ENCODE data around the gene PRPS2.

PRPS2 gene

DNA sequence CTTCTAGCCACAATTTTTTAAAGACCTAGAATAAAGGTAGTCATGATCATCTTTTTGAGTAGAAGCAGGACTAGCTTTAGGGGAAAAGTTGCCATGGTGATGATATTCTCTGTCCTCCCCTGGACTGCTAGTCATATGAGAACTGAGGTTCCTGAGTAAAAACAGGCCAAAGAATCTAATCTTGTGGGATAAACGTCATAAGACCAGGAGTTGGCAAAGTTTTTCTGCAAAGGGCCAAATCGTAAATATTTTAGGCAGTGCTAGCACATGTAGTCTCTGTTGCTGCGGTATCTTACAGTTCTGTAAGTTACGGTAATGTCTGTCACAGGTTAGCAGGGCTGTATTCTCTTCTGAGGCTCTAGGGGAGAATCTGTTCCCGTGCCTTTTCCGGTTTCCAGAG, 3.4 kb downstream of the PRPS2 start:
- Mint-ChIP-seq H3K4me3 (no peak overlapping the region), H3K27ac (no peak overlapping the region), H3K36me3 (peaks cover 45% of the 10 kb centered on the region), H3K4me1 (peaks cover 9% of the 10 kb centered on the region), H3K9me3 (no peaks in the 10 kb centered on the region)
- no peak for ATAC-seq
- DNase-seq (ENCODE audit: low spot score in 2 of 2) = no peak

DNA sequence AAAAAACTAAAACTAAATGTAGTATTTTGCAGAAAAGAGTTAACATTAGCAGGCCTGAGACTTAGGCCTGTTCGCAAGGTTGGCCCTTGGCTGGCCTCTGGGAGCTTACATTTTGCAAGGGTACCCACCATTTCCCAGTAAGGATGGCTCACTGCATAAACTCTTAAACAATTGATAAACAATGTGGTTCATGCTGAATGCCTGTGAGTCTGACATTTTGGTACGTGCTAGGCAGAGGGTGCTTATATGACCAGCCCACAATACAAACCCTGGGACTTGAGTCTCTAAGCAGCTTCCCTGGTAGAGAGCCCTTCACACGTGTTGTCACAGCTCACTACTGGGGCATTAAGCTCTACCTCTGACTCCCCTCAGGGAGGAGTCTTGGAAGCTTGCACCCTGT, 7.4 kb downstream of the PRPS2 start:
- Mint-ChIP-seq H3K9me3 (no peaks in the 10 kb centered on the region), H3K4me1 (no peaks in the 10 kb centered on the region), H3K4me3 (no peak overlapping the region), H3K27ac (no peak overlapping the region), H3K36me3 (peaks cover 79% of the 10 kb centered on the region)
- no peak for DNase-seq (ENCODE audit: low spot score in 2 of 2)
- no peak for ATAC-seq

DNA sequence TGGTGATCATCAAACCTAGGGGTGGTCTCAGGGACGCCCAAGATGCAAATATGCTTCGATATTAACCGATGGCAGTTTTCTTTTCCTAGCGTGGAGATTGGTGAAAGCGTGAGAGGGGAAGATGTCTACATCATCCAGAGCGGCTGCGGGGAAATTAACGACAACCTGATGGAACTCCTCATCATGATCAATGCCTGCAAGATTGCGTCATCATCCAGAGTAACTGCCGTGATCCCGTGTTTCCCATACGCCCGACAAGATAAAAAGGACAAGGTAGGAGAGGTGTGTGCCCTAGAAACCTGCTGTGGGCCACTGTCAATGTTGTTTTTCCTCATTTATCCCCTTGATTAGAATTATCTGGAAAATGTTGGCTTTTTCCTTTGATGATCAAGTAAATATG, 7.9 kb downstream of the PRPS2 start:
- H3K36me3 Mint-ChIP-seq = peaks cover 83% of the 10 kb centered on the region
- no peak overlapping the region for H3K27ac Mint-ChIP-seq
- no peaks in the 10 kb centered on the region for H3K4me1 Mint-ChIP-seq
- DNase-seq (ENCODE audit: low spot score in 2 of 2) = no peak
- no peak for ATAC-seq
- H3K9me3 Mint-ChIP-seq = no peaks in the 10 kb centered on the region
- no peak overlapping the region for H3K4me3 Mint-ChIP-seq

DNA sequence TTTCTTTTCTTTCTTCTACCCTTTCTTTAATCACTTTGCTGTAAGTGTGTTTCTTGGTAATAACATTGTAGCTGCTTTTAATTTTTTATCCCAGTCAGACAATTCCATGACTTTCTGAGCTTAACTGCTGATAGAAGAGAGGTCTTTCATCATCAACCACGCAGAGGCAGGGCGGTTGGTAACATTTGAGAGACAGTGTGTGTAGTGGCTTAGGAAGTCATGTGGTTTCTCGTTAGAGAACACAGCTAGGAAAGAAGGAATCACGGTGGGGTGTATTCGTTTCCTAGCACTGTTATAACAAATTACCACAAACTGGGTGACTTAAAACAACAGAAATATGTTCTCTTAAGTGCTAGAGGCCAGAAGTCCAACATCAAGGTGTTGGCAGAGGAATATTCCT, 11.5 kb downstream of the PRPS2 start:
- H3K36me3 Mint-ChIP-seq = peaks cover 97% of the 10 kb centered on the region
- no peak for ATAC-seq
- H3K9me3 Mint-ChIP-seq = no peaks in the 10 kb centered on the region
- H3K27ac Mint-ChIP-seq = no peak overlapping the region
- H3K4me3 Mint-ChIP-seq = no peak overlapping the region
- no peaks in the 10 kb centered on the region for H3K4me1 Mint-ChIP-seq
- no peak for DNase-seq (ENCODE audit: low spot score in 2 of 2)

DNA sequence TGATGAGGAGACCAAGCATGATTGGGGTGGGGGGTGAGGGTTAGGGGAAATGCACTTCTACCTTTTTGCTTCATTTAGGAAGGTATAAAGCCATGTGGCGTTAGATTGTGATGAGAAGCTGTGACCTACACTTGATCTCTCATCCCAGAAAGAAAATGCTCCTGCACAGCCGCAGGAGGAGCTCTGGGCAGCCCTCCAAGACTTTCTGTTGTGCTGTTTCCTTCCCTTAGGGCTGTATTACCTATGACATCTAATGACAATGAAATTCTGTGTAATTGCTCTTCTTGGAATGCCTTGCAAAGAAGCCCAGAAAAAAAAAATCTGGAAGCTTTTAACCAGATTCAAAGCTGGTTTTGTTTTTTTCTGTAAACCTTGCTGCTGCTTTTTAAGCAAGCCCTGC, 13.4 kb downstream of the PRPS2 start:
- Mint-ChIP-seq H3K27ac (no peak overlapping the region), H3K4me1 (no peaks in the 10 kb centered on the region), H3K9me3 (no peaks in the 10 kb centered on the region), H3K4me3 (no peak overlapping the region), H3K36me3 (peaks cover 95% of the 10 kb centered on the region)
- ATAC-seq = no peak
- no peak for DNase-seq (ENCODE audit: low spot score in 2 of 2)

DNA sequence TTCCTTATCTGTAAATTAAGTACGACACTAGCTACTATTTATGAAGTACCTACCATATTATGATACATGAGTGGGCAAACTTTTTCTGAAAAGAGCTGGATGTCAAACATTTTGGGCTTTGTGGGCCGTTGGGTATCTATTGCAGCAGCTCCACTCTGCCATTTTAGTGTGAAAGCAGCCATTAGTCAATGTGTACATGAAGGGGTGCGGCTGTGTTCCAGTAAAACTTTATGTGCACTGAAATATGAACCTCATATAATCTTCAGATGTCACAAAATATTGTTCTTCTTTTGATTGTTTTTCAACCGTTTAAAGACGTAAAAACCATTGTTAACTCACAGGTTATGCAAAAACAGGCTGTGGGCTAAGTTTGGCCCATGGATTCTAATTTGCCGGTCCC, 14.1 kb downstream of the PRPS2 start:
- no peak for ATAC-seq
- H3K9me3 Mint-ChIP-seq = no peaks in the 10 kb centered on the region
- no peaks in the 10 kb centered on the region for H3K4me1 Mint-ChIP-seq
- H3K27ac Mint-ChIP-seq = no peak overlapping the region
- no peak for DNase-seq (ENCODE audit: low spot score in 2 of 2)
- peaks cover 95% of the 10 kb centered on the region for H3K36me3 Mint-ChIP-seq
- no peak overlapping the region for H3K4me3 Mint-ChIP-seq

DNA sequence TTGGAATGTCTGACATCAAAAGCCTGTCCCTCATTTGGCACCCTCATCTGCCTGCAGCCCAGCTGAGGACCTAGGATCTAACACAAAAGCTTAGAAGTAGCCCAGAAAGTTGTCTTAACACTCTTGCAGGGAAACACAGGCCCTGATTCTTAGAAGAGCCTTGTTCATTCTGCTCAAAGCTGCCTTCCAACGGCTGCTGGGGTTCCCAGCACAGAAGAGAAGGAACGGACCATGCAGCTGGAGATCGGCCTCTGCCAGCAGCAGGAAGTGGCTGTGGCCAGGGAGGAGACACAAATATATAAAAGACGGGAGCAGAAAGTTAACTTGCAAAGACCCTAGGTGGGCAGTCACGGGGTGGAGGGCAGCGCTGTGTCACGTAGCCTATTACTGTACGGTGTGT, 20.4 kb downstream of the PRPS2 start:
- no peak overlapping the region for H3K27ac Mint-ChIP-seq
- H3K9me3 Mint-ChIP-seq = no peaks in the 10 kb centered on the region
- H3K36me3 Mint-ChIP-seq = peaks cover 63% of the 10 kb centered on the region
- ATAC-seq = no peak
- no peak for DNase-seq (ENCODE audit: low spot score in 2 of 2)
- H3K4me3 Mint-ChIP-seq = no peak overlapping the region
- H3K4me1 Mint-ChIP-seq = no peaks in the 10 kb centered on the region

DNA sequence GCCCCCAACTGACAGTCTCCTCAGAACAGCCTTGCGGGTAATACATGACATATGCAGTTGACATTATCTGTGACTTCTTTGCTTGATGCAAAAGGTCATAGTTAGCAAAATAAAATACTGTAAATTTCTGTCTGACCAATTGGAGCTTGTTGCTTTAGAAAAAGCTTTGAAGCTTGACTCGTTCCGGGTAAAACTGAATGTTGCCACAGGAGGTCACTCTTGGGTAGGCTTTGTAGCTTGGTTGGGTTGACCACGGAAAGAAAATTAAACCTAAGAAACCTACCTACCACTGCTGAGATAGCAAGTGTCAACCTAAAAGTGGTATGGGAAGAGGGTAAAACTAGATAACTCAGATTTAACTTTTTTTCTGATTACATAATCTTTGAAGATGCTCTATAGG, 23.2 kb downstream of the PRPS2 start:
- H3K4me1 Mint-ChIP-seq = no peaks in the 10 kb centered on the region
- ATAC-seq = peak; percentile 39
- no peak for DNase-seq (ENCODE audit: low spot score in 2 of 2)
- H3K9me3 Mint-ChIP-seq = no peaks in the 10 kb centered on the region
- H3K36me3 Mint-ChIP-seq = peaks cover 50% of the 10 kb centered on the region
- H3K4me3 Mint-ChIP-seq = no peak overlapping the region
- H3K27ac Mint-ChIP-seq = no peak overlapping the region

DNA sequence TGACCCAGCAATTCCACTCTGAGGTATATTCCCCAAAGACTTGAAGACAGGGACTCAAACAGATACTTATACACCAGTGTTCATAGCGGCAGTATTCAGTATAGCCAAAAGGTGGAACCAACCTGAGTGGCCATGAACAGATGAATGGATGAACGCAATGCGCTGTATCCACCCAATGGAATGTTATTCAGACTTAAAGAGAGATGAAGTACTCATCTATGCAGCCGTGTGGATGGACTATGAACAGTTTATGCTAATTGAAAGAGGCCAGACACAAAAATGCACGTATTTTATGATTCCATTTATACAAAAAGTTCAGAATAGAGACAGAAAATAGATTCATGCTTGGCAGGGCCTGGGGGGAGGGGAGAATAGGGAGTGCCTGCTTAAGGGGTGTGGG, 26.3 kb downstream of the PRPS2 start:
- H3K4me1 Mint-ChIP-seq = no peaks in the 10 kb centered on the region
- DNase-seq (ENCODE audit: low spot score in 2 of 2) (no peak), ATAC-seq (no peak)
- H3K9me3 Mint-ChIP-seq = no peaks in the 10 kb centered on the region
- H3K27ac Mint-ChIP-seq = no peak overlapping the region
- peaks cover 59% of the 10 kb centered on the region for H3K36me3 Mint-ChIP-seq
- H3K4me3 Mint-ChIP-seq = no peak overlapping the region

DNA sequence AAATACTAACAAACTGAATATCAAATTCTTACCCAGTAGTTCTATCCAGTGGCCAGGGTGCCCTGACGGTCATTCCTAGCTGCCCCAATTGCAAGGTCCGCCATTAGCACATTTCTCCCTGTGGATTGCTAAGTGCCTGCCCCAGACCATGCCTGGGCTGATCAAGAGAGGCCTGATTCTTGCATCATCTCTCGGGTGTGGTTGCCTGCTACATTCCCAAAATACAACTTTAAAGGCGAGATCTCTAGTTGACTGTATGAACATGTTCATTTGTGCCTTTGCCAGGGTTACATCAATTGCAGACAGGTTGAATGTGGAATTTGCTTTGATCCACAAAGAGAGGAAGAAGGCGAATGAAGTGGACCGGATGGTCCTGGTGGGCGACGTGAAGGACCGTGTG, 28.0 kb downstream of the PRPS2 start:
- Mint-ChIP-seq H3K4me1 (no peaks in the 10 kb centered on the region), H3K27ac (no peak overlapping the region), H3K4me3 (no peak overlapping the region), H3K36me3 (peaks cover 63% of the 10 kb centered on the region), H3K9me3 (no peaks in the 10 kb centered on the region)
- ATAC-seq (no peak), DNase-seq (ENCODE audit: low spot score in 2 of 2) (no peak)

DNA sequence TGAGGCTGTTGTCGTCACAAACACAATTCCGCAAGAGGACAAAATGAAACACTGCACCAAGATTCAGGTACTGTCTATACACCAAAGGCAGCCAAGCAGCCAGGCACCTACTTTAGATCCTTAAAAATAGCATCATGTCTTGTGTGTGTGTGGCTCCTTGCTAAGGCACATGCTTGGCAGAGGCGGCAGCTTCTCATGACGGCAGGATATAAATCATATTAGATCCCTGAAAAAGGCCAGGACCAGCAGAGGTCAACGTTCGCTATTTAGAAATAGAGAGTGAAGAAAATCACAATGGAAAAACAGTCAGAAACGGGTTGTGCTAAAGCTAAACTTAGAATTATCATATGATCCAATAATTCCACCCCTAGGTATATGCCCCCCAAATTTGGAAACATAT, 29.5 kb downstream of the PRPS2 start:
- H3K36me3 Mint-ChIP-seq = peaks cover 64% of the 10 kb centered on the region

DNA sequence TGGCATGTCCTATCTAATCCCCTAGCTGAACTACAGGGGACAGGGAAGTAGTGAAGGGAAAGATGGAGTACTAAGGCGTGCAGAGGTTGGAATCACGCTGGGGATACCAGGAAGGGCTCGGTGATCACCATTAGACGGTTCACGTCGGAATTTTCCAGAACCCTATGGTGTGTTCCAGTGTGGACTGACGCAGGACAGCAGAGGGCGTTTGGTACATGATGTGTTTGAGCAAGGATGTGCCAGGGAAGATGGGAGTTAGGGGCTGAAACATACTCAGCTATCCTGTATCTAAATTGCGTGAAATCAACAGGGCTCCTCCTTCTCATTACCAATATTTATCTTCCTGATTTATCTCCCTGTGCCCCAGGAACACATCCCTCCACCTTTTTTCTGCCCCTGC, 33.7 kb downstream of the PRPS2 start:
- H3K4me1 Mint-ChIP-seq = no peaks in the 10 kb centered on the region
- DNase-seq (ENCODE audit: low spot score in 2 of 2) = no peak
- no peak for ATAC-seq
- no peaks in the 10 kb centered on the region for H3K9me3 Mint-ChIP-seq
- peaks cover 47% of the 10 kb centered on the region for H3K36me3 Mint-ChIP-seq
- H3K4me3 Mint-ChIP-seq = no peak overlapping the region
- H3K27ac Mint-ChIP-seq = no peak overlapping the region

More for the DNA sequence above, 29.5 kb downstream of the PRPS2 start:
- DNase-seq (ENCODE audit: low spot score in 2 of 2) (no peak), ATAC-seq (no peak)
- H3K4me3 Mint-ChIP-seq = no peak overlapping the region
- no peak overlapping the region for H3K27ac Mint-ChIP-seq
- H3K9me3 Mint-ChIP-seq = no peaks in the 10 kb centered on the region
- no peaks in the 10 kb centered on the region for H3K4me1 Mint-ChIP-seq

DNA sequence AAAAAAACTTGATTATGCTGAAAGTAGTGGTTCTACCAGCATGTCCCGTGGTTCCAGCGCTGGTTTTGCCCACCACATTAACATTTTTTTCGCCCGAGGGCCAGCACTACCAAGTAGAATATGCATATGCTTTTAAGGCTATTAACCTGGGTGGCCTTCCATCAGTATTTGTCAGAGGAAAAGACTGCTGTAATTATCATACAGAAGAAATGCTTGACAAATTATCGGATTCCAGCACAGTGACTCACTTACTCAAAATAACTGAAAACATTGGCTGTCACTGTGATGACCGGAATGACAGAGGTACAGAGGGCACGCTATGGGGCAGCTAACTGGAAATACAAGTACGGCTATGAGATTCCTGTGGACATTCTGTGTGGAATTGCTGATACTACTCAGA, 34.6 kb downstream of the PRPS2 start:
- Mint-ChIP-seq H3K27ac (no peak overlapping the region), H3K36me3 (peaks cover 38% of the 10 kb centered on the region), H3K4me3 (no peak overlapping the region), H3K4me1 (no peaks in the 10 kb centered on the region), H3K9me3 (no peaks in the 10 kb centered on the region)
- DNase-seq (ENCODE audit: low spot score in 2 of 2) (no peak), ATAC-seq (no peak)

DNA sequence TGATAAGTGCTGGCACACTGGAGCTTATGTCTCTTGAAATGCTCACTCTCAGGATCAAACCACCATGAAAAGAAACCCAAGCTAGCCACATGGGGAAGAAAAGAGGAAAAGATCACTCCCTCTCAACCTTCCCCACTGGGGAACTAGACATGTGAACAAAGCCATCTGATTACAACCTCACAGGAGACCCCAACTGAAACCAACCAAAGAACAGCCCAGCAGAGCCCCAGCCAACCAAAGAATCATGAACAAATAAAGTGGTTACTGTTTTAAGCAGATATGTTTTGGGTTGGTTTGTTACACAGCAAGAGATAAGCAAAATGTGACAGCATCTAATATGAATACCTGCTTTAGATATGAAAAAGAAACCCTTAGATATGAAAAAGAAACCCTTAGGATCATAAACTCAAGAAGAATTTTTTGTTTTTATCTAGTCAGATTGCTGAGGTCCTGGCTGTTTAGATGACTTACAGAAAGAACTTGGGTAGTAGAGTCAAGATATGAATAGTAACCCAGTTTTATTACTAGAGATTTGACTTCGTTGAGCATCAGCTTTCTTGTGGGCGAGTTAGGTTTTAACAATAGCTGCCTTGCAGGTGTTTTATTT, 52.0 kb downstream of the PRPS2 start:
- H3K27ac Mint-ChIP-seq = no peak overlapping the region

DNA sequence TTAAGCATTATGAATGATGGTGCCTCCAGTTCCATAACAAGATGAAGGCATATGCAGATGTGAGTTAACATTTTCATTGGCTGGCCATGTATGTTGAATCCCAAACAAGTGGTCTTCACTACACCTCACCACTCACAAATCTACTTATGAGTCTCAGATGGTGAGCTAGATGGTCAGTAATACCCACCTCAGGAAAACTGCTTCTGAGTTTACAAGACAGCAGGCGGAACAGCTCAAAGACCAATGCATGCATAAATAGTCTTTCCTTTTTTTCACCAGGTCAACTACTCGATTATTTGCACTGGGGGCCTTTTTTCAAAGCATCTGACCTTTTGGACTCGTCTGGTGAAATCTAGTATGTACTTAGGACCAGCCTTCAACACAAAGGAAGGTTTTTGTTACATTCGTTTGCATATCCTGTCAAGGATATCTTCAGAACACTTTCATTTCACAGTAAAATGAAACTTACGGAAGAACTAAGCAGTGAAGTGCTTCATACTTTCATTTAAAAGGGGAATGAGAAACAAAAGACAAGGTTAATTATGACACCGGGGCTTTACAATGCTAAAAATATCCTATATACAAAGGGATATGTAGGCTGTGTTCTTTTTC, 52.6 kb downstream of the PRPS2 start:
- no peak overlapping the region for H3K27ac Mint-ChIP-seq
- H3K4me1 Mint-ChIP-seq = no peaks in the 10 kb centered on the region
- no peaks in the 10 kb centered on the region for H3K9me3 Mint-ChIP-seq
- no peaks in the 10 kb centered on the region for H3K36me3 Mint-ChIP-seq
- DNase-seq (ENCODE audit: low spot score in 2 of 2) (no peak), ATAC-seq (no peak)
- no peak overlapping the region for H3K4me3 Mint-ChIP-seq

More for the DNA sequence above, 52.0 kb downstream of the PRPS2 start:
- ATAC-seq = no peak
- no peak for DNase-seq (ENCODE audit: low spot score in 2 of 2)
- Mint-ChIP-seq H3K4me3 (no peak overlapping the region), H3K9me3 (no peaks in the 10 kb centered on the region), H3K36me3 (no peaks in the 10 kb centered on the region), H3K4me1 (no peaks in the 10 kb centered on the region)

DNA sequence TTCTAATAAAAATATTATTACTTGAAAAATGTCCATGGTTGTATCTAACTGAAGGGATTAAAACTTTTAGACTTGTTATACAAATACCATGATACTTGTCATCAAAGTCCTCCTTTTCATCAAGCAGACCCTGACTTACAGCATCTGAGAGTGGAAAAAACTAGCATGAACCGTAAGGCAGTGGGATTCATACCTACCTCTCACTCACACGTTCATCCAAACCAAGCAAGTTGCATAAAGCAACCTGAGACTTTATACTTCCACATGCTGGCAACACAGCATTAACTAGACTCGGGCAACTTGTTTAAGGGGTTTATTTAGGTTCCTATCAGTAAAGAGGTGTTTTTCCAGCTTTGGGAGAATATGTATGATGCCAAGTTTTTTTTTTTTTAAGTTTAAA, 53.1 kb downstream of the PRPS2 start:
- Mint-ChIP-seq H3K4me1 (no peaks in the 10 kb centered on the region), H3K27ac (no peak overlapping the region), H3K4me3 (no peak overlapping the region), H3K9me3 (no peaks in the 10 kb centered on the region), H3K36me3 (no peaks in the 10 kb centered on the region)
- ATAC-seq (no peak), DNase-seq (ENCODE audit: low spot score in 2 of 2) (no peak)

DNA sequence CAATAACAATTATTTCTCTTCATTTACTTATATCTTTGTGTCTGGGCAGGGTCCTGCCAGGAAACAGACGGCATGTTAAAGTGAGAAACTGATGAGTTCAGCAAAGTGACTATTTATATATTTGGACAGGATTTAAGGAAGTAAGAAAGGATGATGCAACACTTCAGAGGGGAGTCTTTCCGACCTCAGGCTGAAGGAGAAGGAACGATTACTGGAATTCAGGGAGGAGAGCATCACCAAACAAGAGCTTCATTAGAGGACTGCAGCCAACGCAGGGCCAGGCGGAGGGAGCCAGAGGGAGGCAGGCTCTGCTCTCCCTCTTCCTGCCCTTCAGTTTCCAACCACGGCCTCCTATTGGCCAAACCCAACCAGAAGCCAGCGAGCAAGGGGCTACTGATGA, 74.1 kb downstream of the PRPS2 start:
- no peaks in the 10 kb centered on the region for H3K4me1 Mint-ChIP-seq

More for the DNA sequence above, 74.1 kb downstream of the PRPS2 start:
- Mint-ChIP-seq H3K27ac (no peak overlapping the region), H3K36me3 (no peaks in the 10 kb centered on the region), H3K4me3 (no peak overlapping the region), H3K9me3 (no peaks in the 10 kb centered on the region)
- ATAC-seq (no peak), DNase-seq (ENCODE audit: low spot score in 2 of 2) (no peak)

All from stimulated activated effector memory CD8-positive, alpha-beta T cell treated with anti-CD3 and anti-CD28 coated beads, Interleukin-12 subunit alpha, Interleukin-12 subunit beta, amount 100 ng/mL, for 72 hours (primary cell).